ENCODE measurements around the gene BMX. TPM values are rescaled to one million over a fixed set of nuclear protein-coding genes. Genes with fewer than 3 reads are reported as not detected.
A peak's percentile ranks its signal among the peaks of the same experiment; 100 is the strongest.

BMX gene
- total RNA-seq, 1 donor from 2014 or later: not detected

DNA sequence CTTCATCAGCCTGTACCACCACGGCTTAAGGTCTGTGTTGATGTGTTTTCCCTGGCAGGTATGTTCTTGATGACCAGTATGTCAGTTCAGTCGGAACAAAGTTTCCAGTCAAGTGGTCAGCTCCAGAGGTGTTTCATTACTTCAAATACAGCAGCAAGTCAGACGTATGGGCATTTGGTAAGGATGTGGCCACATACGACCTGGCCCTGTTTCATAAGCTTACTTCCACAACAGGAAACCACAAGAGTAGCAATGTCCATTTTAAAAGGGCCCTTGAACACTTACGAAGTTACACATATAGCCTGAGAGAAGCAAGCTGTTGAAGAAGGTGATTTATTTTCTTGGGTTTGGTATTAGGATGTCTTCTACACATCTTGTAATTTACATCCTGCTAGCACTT, 46.1 kb downstream of the BMX start:
- Mint-ChIP-seq H3K27ac (no peak overlapping the region), H3K36me3 (ENCODE audit: insufficient read depth) (no peaks in the 10 kb centered on the region), H3K4me1 (ENCODE audit: low read depth) (no peaks in the 10 kb centered on the region), H3K9me3 (ENCODE audit: low read depth) (no peaks in the 10 kb centered on the region), H3K27me3 (peaks cover 3% of the 10 kb centered on the region), H3K4me3 (ENCODE audit: low read depth) (no peak overlapping the region)
- no peak for DNase-seq (ENCODE audit: low spot score, unreplicated experiment)
- TF ChIP-seq CTCF (IDR thresholded peaks at IDR 0.05; ENCODE audit: unreplicated experiment): no peak

DNA sequence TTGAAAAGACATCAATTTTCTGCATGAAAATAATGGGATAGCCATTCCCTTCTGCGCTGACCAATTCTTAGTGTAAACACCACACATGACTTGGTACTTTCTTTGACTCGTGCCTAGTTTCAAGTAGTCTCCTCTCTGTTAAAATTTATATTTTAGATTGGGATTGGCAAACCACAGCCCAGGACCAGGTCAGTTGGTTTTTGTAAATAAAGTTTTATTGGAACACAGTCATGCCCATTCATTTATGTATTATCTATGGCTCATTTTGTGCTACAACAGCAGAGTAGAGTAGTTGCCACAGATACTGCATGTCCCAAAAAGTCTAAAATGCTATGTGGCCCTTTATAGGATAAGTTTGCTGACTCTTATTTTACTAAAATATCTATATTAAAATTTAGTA, 46.7 kb downstream of the BMX start:
- Mint-ChIP-seq H3K4me3 (ENCODE audit: low read depth) (no peak overlapping the region), H3K36me3 (ENCODE audit: insufficient read depth) (no peaks in the 10 kb centered on the region), H3K4me1 (ENCODE audit: low read depth) (no peaks in the 10 kb centered on the region), H3K27ac (no peak overlapping the region), H3K9me3 (ENCODE audit: low read depth) (no peaks in the 10 kb centered on the region), H3K27me3 (peaks cover 3% of the 10 kb centered on the region)
- no peak for TF ChIP-seq CTCF (IDR thresholded peaks at IDR 0.05; ENCODE audit: unreplicated experiment)
- no peak for DNase-seq (ENCODE audit: low spot score, unreplicated experiment)

DNA sequence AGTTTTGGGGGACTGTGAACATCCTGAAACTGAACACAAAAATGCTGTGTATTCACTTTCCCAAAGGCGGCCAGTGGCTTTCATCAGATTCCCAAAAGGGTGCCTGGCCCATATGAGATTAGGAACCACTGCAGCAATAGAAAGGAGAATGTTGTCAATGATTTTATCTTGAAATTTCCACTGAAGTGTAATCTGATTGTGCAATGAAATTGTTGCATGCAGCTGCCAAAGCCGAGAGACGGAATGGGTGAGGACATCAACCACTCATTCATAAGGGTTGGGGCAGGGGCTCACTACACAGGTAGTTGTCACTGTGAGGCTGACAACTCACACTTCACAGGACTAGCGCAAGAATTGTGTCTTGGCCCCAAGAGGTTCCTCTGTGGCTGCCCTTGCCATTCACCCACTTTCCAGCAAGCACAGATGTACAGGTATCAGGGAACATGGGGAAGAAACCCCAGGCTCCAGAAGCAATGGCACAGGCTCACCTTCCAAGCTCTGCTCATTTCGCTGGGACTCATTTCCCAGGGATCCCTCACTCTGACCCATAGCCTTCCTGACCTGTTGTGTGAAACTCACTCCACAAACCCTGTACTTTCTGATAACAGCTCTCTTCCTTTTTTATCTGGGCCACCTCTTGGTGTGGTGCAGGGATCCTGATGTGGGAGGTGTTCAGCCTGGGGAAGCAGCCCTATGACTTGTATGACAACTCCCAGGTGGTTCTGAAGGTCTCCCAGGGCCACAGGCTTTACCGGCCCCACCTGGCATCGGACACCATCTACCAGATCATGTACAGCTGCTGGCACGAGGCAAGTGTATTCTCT, 48.8 kb downstream of the BMX start:
- H3K27me3 Mint-ChIP-seq: peaks cover 3% of the 10 kb centered on the region
- no peak overlapping the region for H3K4me3 Mint-ChIP-seq (ENCODE audit: low read depth)
- TF ChIP-seq CTCF (IDR thresholded peaks at IDR 0.05; ENCODE audit: unreplicated experiment): no peak
- H3K9me3 Mint-ChIP-seq (ENCODE audit: low read depth): no peaks in the 10 kb centered on the region
- peak overlapping the region; percentile 69 for H3K27ac Mint-ChIP-seq
- H3K4me1 Mint-ChIP-seq (ENCODE audit: low read depth): no peaks in the 10 kb centered on the region
- no peak for DNase-seq (ENCODE audit: low spot score, unreplicated experiment)
- H3K36me3 Mint-ChIP-seq (ENCODE audit: insufficient read depth): no peaks in the 10 kb centered on the region

GRCh38 chrX:15559227-15559626, 58.6 kb downstream of the BMX start:
- Mint-ChIP-seq H3K4me3 (ENCODE audit: low read depth) (no peak overlapping the region), H3K27ac (no peak overlapping the region), H3K36me3 (ENCODE audit: insufficient read depth) (no peaks in the 10 kb centered on the region), H3K9me3 (ENCODE audit: low read depth) (no peaks in the 10 kb centered on the region), H3K4me1 (ENCODE audit: low read depth) (peaks cover 1% of the 10 kb centered on the region), H3K27me3 (no peaks in the 10 kb centered on the region)
- no peak for TF ChIP-seq CTCF (IDR thresholded peaks at IDR 0.05; ENCODE audit: unreplicated experiment)
- no peak for DNase-seq (ENCODE audit: low spot score, unreplicated experiment)

GRCh38 chrX:15560924-15561323, 60.3 kb downstream of the BMX start:
- H3K4me1 Mint-ChIP-seq (ENCODE audit: low read depth): peaks cover 10% of the 10 kb centered on the region
- H3K9me3 Mint-ChIP-seq (ENCODE audit: low read depth): no peaks in the 10 kb centered on the region
- no peaks in the 10 kb centered on the region for H3K27me3 Mint-ChIP-seq
- no peak for DNase-seq (ENCODE audit: low spot score, unreplicated experiment)
- H3K27ac Mint-ChIP-seq: no peak overlapping the region
- no peak overlapping the region for H3K4me3 Mint-ChIP-seq (ENCODE audit: low read depth)
- H3K36me3 Mint-ChIP-seq (ENCODE audit: insufficient read depth): no peaks in the 10 kb centered on the region
- no peak for TF ChIP-seq CTCF (IDR thresholded peaks at IDR 0.05; ENCODE audit: unreplicated experiment)

Measured in progenitor cell of endocrine pancreas (in vitro differentiated cells).